ENCODE results near the gene CDK5RAP1.

- TF ChIP-seq CSDC2 (CRISPR knock-in tag; IDR thresholded peaks at IDR 0.05): no peak
- no peak for TF ChIP-seq ESRRG (CRISPR knock-in tag; IDR thresholded peaks at IDR 0.05)
- no peak for TF ChIP-seq PATZ1 (CRISPR knock-in tag; IDR thresholded peaks at IDR 0.05; ENCODE audit: borderline replicate concordance)
- TF ChIP-seq POU6F1 (CRISPR knock-in tag; IDR thresholded peaks at IDR 0.05; ENCODE audit: borderline replicate concordance, low read depth): no peak
- no peak for TF ChIP-seq OSR1 (CRISPR knock-in tag; IDR thresholded peaks at IDR 0.05)
- no peak for TF ChIP-seq GLIS3 (CRISPR knock-in tag; IDR thresholded peaks at IDR 0.05)
- TF ChIP-seq SNAI2 (CRISPR knock-in tag; IDR thresholded peaks at IDR 0.05): no peak
- TF ChIP-seq ARNTL (CRISPR knock-in tag; IDR thresholded peaks at IDR 0.05; ENCODE audit: borderline replicate concordance, low read depth): no peak
- no peak for TF ChIP-seq RARB (CRISPR knock-in tag; IDR thresholded peaks at IDR 0.05)
- no peak for TF ChIP-seq TSHZ2 (CRISPR knock-in tag; IDR thresholded peaks at IDR 0.05)
These were observed 85.0 kb downstream of the CDK5RAP1 start for GRCh38 chr20:33316343-33316742.
